Fibroblast of skin of abdomen (primary cell): ENCODE results near the gene YOD1.
"Not testable (repeated sequence)": the region's sequence is repeated elsewhere in the genome, so short reads cannot be mapped to it uniquely, and the experiment has no call there.

Source experiments
- DNase-seq: peaks from one replicate; pipeline ENCODE4 v3.0.0-alpha.2; 2013

Gene YOD1

GRCh38 chr1:207048041-207048440 is 3.0 kb downstream of the YOD1 start:
- no peak for DNase-seq

GRCh38 chr1:207047505-207047904 is 3.5 kb downstream of the YOD1 start:
- DNase-seq, result no peak

- DNase-seq, result no peak
Observed at GRCh38 chr1:207045453-207045852, 5.6 kb downstream of the YOD1 start.

- not testable (repeated sequence) for DNase-seq
Observed at GRCh38 chr1:207041397-207041796, 9.6 kb downstream of the YOD1 start.

GRCh38 chr1:207040181-207040533 is 10.9 kb downstream of the YOD1 start:
- peak; percentile 66 for DNase-seq

- DNase-seq, result no peak
Observed at GRCh38 chr1:207039380-207040180, 11.4 kb downstream of the YOD1 start.

GRCh38 chr1:207036865-207037264 is 14.1 kb downstream of the YOD1 start:
- DNase-seq, result no peak

- DNase-seq, result peak; percentile 24
Observed at GRCh38 chr1:207035877-207036551, 15.0 kb downstream of the YOD1 start.

- DNase-seq, result peak; percentile 83
Observed at GRCh38 chr1:207034998-207035397, 16.0 kb downstream of the YOD1 start.

GRCh38 chr1:207034208-207034607 is 16.8 kb downstream of the YOD1 start:
- no peak for DNase-seq

- no peak for DNase-seq
Observed at GRCh38 chr1:207033302-207033701, 17.7 kb downstream of the YOD1 start.

- no peak for DNase-seq
Observed at GRCh38 chr1:207032528-207033017, 18.4 kb downstream of the YOD1 start, which contains the start of gene C1orf116. TSS of gene C1orf116 (minus strand) at chr1:207032756. CDS start at chr1:207027598, 5,158 bp downstream.

GRCh38 chr1:207031632-207032264 is 19.3 kb downstream of the YOD1 start:
- DNase-seq, result no peak

- DNase-seq, result no peak
Observed at GRCh38 chr1:207031016-207031415, 20.0 kb downstream of the YOD1 start.

- DNase-seq, result no peak
Observed at GRCh38 chr1:207030522-207031009, 20.4 kb downstream of the YOD1 start.

GRCh38 chr1:207029701-207030521 is 21.1 kb downstream of the YOD1 start:
- DNase-seq, result no peak

GRCh38 chr1:207028884-207029650 is 21.9 kb downstream of the YOD1 start:
- no peak for DNase-seq

GRCh38 chr1:207027921-207028320 is 23.1 kb downstream of the YOD1 start:
- no peak for DNase-seq

GRCh38 chr1:207027206-207027777 is 23.7 kb downstream of the YOD1 start:
- no peak for DNase-seq

GRCh38 chr1:207026104-207026534 is 24.9 kb downstream of the YOD1 start:
- DNase-seq, result no peak
